GM06990 (cell line): ENCODE results near the gene MAN2A2.

Source experiments
- DNase-seq: peaks from one replicate; pipeline ENCODE4 v3.0.0-alpha.2; 2011; ENCODE audit not compliant: insufficient read length; ENCODE audit errors: extremely low read depth
- H3K27me3 ChIP-seq: replicated peaks from 2 replicates; pipeline ENCODE4 v1.6.0; 2011; ENCODE audit warnings: low read length; ENCODE audit not compliant: control insufficient read depth, insufficient read depth
- H3K36me3 ChIP-seq: 2 replicates; pipeline ENCODE4 v1.5.1; 2011; ENCODE audit warnings: low read length; ENCODE audit not compliant: control insufficient read depth, insufficient read depth
- H3K4me3 ChIP-seq: replicated peaks from 2 replicates; pipeline ENCODE4 v1.5.1; 2011; ENCODE audit warnings: low read depth, mild to moderate bottlenecking, control low read depth, low read length
- TF ChIP-seq, protein P1 (sequence below): IDR thresholded peaks from 2 replicates; pipeline ENCODE4 v1.5.1; 2011; ENCODE audit warnings: low read length, control low read depth, mild to moderate bottlenecking, inconsistent platforms; ENCODE audit not compliant: insufficient read depth, poor library complexity, severe bottlenecking

Gene MAN2A2

GRCh38 chr15:90934949-90935751, 32.0 kb downstream of the MAN2A2 start, which contains the start of gene UNC45A:
Gene UNC45A, plus strand, starts transcription at chr15:90935285. Its CDS starts 40 bp downstream, at chr15:90935325.
- peaks cover 10% of the 10 kb centered on the region for H3K36me3 ChIP-seq
- H3K4me3 ChIP-seq: peak within 1 kb of the TSS; percentile 86
- TF ChIP-seq, protein P1, sequence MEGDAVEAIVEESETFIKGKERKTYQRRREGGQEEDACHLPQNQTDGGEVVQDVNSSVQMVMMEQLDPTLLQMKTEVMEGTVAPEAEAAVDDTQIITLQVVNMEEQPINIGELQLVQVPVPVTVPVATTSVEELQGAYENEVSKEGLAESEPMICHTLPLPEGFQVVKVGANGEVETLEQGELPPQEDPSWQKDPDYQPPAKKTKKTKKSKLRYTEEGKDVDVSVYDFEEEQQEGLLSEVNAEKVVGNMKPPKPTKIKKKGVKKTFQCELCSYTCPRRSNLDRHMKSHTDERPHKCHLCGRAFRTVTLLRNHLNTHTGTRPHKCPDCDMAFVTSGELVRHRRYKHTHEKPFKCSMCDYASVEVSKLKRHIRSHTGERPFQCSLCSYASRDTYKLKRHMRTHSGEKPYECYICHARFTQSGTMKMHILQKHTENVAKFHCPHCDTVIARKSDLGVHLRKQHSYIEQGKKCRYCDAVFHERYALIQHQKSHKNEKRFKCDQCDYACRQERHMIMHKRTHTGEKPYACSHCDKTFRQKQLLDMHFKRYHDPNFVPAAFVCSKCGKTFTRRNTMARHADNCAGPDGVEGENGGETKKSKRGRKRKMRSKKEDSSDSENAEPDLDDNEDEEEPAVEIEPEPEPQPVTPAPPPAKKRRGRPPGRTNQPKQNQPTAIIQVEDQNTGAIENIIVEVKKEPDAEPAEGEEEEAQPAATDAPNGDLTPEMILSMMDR: no peak
- DNase-seq: peak; percentile 93
- no peaks in the 10 kb centered on the region for H3K27me3 ChIP-seq

DNA sequence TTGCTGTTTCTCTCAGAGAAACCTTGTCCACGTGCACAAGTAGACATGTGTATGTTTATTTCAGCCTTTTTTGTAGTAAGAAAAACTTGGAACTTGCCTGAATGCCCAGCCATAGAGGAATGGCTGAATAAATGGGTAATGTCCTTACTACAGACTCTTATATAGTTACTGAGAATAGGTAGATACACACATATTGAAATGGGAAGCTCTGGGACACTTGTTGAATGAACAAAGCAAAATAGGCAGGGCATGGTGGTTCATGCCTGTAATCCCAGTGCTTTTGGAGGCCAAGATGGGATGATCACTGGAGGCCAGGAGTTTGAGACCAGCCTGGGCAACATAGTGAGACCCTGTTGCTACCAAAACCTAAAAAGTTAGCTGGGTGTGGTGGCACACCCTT, 33.7 kb downstream of the MAN2A2 start:
- H3K27me3 ChIP-seq: no peaks in the 10 kb centered on the region
- DNase-seq: no peak
- TF ChIP-seq, protein P1: no peak
- H3K36me3 ChIP-seq: peaks cover 19% of the 10 kb centered on the region
- H3K4me3 ChIP-seq: no peak overlapping the region

- Histone ChIP-seq H3K4me3 (no peak overlapping the region), H3K36me3 (peaks cover 31% of the 10 kb centered on the region), H3K27me3 (no peaks in the 10 kb centered on the region)
- TF ChIP-seq, protein P1: no peak
- DNase-seq: no peak
Observed at GRCh38 chr15:90938261-90938660, 35.2 kb downstream of the MAN2A2 start.

DNA sequence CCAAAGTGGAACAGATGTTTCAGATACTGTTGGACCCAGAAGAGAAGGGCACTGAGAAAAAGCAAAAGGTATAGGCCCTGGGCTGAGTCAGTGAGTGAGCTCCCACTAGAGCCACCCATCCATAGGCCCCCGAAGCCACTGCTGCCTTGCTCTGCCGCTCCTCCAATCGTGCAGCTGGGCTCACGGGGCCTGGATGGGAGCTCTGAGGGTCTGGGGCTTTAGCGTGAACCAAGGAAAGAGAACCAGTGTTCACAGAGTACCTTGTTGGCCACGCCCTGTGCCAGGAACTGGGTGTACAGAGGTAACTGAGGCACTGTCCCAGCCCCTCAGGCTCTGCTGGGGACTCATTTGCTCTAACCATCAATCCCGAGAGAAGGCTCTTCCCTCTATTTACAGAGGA, 36.7 kb downstream of the MAN2A2 start:
- H3K36me3 ChIP-seq: peaks cover 34% of the 10 kb centered on the region
- no peak for DNase-seq
- H3K27me3 ChIP-seq: no peaks in the 10 kb centered on the region
- no peak overlapping the region for H3K4me3 ChIP-seq
- TF ChIP-seq, protein P1: no peak

DNA sequence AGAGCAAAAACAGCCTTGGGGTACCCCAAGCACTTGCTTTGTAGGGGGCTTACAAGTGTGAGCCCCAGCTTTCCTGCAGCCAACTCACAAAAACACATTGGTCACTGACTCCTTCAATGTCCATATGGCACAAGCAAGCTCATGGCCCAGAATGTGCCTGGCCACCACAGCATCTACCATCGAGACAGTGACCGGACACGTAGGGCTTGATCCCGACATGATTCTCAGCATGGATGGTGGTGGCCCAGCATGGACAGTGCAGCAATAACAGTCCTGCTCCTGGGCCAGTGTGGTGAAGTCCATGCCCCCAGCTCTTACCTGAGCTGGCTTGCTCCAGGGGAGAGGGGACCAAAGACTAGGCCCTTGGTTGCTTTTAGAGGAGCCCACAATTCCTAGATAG, 37.9 kb downstream of the MAN2A2 start:
- H3K4me3 ChIP-seq: no peak overlapping the region
- TF ChIP-seq, protein P1: no peak
- peaks cover 37% of the 10 kb centered on the region for H3K36me3 ChIP-seq
- H3K27me3 ChIP-seq: no peaks in the 10 kb centered on the region
- DNase-seq: no peak
